Activated effector memory CD4-positive, alpha-beta T cell treated with Interleukin-2 at 50 U/mL for 16 hours (primary cell): ENCODE measurements around the gene ADGRB3.
"Not testable (repeated sequence)": the region's sequence is repeated elsewhere in the genome, so short reads cannot be mapped to it uniquely, and the experiment has no call there.

Experiments used
- DNase-seq: peaks from one replicate; pipeline ENCODE4 v3.0.0-alpha.2; 2020

ADGRB3 gene

DNA sequence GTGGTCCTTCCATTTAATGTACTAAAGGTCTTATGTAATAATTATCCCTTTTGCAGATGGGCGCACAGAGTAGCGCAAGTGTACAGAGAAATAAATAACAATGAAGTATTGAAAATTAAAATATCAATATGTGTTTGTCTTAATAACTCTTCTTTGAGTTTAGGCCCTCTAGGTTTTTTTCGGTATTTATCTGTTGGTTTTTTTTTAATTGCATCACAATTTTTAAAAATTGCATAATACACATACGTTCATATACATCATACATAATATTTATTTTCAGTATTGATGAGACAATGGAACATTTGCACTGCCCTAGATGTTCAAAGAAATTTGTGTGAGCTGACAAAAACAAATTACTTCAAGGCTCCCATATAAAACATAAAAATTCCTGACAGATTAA lies 15.1 kb downstream of the ADGRB3 start:
- DNase-seq, result no peak

DNA sequence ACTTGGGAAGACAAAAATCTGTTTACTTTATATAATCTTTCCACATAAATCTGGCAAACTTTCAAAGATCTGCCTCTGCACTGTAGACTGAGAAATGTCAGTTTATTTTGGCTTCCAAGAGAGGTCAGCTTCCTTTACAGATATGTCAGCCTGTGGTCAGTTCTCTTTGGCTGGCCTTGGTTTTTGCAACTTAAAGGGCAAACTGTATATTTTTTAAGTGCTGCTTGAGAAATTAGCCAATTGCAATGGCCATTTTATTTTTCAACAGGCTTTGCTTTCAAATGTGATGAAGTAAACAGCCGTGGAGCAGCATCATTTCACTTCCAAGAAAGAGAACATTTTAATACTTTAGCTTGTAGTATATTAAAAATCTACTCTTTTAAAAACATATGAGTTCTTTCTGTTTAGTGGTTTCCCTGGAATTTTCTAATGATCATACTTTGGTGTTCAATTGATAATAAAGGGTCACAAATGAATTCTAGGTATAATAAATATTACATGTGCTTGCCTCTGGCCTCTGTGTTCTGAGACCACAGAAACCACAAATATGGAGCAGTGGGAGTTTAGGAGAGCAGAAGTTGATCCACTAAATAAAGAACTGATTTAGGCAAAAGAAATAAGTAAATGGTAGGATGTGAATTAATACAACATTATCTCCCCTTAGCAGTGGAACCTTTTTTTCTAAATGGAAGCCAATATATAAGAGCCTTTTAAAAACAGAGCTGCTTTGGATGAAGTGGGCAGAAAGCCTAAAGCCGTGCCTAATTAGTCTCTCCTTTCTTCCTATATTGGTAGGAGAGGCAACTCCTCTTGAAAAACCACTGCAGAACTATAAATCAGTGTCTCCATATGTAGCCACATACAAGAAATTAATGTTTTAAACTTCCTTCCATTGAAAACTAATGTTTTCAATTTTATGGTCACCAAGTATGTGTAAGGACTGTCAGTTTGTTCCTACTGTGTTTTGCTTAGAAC lies 16.2 kb downstream of the ADGRB3 start:
- DNase-seq, result no peak

DNA sequence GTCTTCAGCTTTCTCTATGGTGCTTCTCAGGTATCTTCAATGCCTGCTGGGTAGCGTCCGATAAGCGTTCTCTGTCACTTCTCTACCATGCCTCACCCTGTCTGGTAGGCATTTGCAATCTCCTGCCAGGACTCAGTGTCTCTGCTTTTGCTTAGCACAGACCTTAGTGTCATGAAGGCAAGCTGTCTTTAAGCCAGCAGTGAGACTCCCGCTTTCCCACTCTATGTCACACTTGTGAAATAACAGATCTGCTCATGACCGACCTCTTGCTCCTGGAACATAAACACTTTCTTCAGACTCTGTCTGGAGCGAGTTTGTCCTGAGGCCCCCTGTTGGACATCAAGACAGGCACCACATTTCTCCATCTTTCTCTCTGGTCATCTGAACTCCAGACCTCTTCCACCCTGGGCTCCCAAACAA lies 17.0 kb downstream of the ADGRB3 start:
- DNase-seq, result no peak

DNA sequence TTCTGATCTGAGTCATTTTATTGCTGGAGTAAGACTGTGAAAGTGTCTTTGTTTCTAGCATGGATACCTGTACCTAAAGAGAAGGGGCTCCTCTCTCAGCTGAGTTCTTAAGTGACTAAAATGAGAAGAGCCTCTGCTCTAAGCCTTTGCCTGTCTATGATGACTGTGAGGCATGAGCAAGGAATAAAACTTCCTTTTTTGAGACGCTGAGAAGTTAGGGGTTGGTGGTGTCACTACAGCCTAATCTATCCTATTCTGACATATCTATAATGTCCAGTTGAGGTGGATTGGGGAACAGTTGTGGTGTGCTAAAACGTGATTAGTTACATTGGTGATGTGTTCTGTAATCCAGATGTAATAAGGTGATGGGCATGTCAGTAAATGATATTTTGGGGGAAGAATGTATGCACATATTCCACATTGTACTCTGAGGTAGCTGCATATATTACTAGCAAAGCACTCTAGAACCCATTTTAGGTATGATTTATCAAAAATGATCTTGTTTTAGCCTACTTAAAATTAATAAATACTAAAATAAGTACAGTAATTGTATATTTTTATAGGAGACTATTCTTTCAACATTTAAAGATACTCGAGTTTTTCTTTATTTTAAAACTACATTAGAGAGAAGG lies 18.1 kb downstream of the ADGRB3 start:
- no peak for DNase-seq

DNA sequence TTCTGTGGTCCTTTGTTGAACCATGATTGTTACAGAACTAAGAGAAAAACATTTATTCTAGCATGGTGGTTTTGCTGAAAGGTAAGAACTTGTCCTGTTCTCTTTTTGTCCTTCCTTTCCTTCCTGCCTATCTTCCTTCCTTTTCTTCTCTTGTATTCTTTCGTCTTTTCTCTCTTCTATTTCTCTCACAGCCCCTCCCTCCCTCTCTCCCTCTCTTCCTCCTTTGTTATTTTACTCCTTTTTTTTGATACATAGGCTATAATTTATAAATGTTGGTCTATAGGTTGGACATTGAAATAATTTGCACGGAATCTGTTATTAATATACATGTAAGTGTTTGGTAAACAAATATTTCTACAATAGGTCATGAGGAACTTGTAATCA lies 18.6 kb downstream of the ADGRB3 start:
- no peak for DNase-seq

DNA sequence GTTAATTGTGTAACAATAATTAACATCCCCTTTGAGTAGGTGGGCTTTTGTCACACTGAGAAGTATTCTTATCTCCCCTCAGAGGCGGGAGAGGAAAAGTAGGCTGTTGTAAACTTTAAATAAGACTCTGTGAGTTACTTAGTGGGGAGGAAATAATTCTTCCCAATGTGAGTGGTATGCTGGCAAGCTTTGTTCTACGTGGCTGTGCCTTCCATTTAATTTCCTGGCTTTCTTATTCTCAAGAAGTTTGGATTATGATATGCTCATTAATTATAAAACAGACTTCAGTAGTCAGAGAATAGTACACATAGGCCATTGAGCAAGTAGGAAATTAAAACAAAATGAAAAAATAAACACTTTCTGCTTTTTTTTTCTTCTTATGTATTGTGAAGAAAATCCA lies 19.1 kb downstream of the ADGRB3 start:
- no peak for DNase-seq

DNA sequence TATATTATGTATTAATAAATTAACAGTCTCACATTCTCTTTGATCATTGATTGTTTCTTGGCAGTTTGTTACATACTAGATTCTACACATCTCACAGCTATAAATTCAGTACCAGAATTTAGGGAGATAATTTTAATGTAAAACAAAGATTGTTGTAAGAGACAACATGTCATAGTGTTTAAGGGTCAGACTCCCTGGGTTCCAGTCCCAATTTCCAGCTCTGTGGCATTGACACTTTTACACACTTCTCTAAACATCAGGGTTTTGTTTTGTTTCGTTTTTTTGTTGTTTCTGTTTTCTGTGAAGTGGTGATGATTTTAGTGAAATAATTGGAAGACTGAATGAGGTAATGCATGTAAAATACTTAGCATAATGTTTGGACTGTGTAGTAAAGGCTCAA lies 19.9 kb downstream of the ADGRB3 start:
- no peak for DNase-seq

DNA sequence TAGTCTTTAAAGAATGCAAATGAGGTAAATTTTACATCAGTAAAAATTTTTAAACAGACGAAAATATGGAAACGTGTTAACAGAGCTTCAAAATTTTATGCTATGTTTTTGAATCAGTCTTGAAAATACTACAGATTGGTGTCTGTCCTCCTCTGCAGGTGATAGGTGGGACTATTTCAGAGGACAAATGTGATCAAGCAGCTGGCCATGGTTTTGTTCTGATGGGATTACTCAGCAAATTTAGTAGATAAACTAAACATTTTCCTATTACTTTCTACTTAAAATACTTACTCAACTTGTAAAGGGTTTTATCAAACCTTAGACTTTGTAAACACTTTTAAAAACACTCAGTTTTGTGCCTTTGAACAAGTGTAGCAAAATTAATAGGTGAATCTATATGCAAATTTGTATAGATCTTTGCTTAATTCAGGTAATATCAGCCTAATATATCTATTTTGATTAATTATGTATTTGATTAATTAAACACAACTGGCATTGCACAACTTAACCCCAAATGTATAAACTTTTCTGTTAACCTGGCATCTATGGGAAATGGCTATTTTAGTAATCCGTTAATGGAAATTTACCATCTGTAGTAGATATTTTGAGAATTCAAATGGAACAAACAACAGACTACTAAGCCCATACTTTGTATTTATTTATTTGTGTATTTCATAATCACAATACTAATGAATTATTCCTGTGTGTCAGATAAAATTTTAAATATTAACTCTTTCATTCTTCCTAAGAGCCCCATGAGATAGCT lies 22.5 kb downstream of the ADGRB3 start:
- no peak for DNase-seq

DNA sequence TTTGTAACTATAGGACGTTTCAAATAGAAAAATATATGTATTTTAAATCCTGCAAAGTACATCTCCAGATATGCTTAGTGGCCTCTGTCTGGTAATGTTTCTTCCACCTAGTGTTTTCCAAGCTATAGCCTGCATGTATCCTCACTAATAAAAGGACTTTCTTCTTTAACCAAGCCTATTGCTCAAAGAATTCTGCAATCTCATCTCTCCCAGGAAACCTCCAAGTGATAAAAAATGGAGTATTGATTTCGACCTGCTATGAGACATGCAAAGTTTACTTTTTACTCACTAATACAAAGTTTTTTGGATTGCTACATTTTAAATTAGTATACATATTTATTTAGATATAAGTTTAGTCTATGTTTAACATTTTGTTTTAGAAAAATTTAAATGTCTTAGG lies 23.3 kb downstream of the ADGRB3 start:
- DNase-seq, result no peak

DNA sequence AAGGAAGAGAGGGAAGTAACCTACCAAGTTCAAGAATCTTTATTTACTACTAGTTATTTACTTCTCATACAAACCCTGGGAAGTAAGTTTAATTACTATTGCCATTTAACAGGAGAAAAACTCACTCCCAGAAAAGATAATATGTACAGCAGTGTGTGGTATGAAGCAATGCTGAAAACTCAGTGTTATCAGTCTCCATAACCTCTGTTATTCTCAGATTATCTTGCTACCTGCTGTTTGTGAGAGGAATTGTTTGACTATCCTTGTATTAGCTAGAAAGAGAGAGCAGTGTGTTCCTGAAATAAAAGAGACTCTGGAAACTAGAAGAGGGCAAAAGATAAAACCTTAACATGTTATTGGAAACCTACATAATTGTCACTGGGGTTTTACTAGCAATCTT lies 38.2 kb downstream of the ADGRB3 start:
- DNase-seq, result no peak

DNA sequence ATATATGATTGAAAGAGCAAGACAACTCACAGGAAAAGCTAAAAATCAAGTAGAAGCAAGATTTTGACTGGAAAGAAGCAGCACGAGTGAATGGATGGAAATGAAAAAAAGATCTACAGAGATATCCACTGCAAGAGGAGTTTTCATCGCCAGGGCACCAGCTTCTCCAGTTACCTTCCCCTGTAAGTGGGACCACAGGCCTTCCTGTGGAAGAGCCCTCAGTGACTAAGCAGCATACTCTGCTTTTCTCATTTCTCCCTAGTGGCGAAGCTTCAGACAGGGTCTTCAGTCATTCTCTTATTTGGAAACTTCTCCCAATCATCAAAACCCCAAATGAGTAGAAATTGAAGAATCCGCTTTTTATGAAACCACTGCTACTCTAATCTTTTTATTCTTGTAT lies 40.5 kb downstream of the ADGRB3 start:
- DNase-seq, result no peak

DNA sequence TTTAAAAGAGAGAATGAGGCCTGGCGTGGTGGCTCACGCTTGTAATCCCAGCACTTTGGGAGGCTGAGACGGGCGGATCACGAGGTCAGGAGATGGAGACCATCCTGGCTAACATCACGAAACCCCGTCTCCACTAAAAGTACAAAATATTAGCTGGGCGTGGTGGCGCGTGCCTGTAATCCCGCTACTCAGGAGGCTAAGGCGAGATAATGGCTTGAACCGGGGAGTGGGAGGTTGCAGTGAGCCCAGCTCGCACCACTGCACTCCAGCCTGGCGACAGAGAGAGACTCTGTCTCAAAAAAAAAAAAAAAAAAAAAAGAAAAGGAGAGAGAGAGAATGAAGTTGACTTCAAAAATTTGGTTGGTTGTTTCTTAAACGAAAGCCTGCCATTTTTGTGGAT lies 41.0 kb downstream of the ADGRB3 start:
- DNase-seq, result not testable (repeated sequence)

DNA sequence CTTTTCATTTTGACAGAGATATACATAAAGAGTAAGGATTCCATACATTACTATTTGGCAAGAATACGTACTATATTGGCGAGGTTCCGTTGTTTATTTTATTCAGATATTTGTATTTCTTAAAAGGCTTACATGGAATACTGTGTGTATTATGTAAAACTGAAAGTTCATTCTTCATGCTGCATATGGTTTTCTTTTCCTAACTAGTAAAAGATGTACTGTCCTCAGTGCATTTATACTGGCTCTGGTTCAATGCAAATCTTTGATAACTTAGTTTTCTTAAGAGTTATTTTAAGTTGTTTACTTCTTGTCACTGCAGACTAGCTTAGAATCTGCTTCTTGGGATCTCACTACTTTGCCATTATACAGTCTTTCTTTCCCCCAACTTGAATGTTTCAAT lies 42.0 kb downstream of the ADGRB3 start:
- DNase-seq, result no peak

DNA sequence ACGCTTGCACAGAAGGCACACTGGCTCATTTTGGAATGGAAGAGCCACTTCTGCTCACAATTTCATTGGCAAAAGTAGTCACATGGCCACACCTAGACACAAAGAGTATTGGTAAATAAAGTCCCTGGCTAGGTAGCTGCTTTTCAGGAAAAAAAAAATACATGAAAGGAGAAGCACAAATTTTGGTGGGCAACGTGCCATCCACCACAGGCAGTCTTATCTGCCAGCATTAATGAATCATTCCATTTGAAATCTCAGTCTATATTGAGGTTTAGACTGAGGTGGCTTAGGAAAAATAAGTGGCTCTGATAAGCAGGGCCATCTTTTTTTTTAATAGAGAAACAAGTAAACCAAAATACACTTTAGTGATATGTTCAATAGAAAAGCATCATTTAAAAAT lies 44.3 kb downstream of the ADGRB3 start:
- no peak for DNase-seq

DNA sequence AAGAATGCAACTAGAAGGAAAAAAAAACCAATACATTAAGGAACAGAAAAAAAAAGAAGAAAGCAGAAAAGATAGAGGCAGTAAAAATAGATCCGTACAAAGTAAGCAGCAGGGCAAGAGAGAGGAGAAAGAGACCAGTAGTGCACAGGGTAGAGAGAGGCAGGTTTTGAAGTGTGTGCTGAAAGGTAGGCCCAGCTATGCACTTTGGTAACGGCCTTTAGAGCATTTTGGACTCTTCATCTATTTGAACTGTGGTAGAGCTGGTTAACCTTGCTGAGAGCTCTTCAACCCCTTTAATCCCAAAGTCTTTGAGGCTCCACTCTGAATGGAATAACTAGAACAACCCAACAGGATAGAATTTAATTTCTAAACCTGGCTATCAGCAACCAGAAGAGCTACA lies 45.2 kb downstream of the ADGRB3 start:
- DNase-seq, result no peak

DNA sequence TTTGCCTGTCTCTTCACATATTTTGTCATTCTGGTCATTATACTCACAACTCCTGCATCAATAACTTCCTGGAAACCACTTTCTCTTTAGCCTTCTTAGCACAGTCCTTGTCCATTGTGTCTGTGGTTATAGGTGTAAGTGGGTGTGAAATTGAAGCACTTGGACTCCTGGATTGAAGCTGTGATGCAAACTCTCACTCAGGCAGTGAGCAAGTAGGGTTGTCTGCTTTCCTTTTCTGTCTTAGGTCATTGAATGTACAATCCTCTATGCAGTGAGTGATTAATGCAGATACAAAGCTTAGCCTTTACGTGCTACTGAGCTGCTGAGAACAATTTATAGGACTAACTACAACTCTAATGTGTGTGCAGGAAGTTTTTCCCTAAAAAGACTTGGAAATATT lies 54.8 kb downstream of the ADGRB3 start:
- DNase-seq, result no peak

DNA sequence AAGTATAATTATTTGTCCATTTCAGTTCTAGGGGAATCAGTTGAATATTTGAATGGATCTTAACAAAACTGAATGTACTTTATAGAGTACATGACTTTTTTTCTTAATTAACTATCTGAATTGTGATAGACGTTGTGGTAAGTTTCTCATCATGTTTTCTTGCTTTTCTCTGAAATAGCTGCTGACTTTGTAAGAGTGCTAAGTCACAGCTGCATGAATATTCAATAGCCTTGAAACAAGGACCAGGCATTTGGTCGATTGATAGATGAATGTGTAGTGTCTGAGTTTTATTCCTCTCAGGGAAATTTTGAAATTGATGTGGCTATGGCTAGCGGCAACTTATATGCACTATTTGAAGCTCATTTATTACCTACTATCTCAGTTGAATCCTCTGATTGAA lies 56.0 kb downstream of the ADGRB3 start:
- no peak for DNase-seq

DNA sequence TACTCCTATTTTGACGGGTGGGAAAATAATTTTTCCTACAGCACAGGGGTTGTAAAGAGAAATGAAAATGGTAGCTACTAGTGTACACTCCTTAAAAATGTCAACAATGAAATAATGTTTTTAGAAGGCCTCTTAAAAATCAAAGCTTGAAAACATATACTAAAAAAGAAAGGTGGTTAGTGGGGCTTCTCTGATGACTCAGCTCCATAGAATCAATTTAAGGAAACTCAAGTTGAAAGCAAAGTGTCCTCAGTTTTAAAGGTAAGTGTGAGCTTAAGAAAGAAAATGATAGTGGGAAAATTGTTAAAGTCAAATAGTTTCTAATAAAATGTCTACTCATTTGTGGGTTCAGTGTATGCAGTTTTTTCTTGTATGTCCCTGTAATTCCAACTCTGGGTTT lies 58.2 kb downstream of the ADGRB3 start:
- no peak for DNase-seq

DNA sequence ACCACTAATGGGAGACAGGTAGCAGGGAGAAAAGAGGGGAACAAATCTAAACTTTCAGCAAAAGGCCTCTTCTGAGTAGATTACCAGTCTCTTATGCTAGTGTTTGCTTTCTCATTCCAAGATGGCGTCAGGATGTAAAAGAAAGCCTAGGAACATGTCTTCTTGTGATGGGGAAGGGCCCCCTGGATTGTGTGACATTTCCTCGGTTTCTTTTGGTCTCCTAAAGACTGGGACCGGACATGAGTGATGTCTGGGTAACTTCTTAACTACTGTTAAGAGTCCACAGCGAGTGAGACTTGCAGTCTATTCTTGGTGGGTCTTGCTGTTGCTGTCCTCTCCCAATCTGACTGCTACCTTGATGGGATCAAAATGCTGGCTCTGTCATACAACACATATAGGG lies 60.3 kb downstream of the ADGRB3 start:
- DNase-seq, result no peak

DNA sequence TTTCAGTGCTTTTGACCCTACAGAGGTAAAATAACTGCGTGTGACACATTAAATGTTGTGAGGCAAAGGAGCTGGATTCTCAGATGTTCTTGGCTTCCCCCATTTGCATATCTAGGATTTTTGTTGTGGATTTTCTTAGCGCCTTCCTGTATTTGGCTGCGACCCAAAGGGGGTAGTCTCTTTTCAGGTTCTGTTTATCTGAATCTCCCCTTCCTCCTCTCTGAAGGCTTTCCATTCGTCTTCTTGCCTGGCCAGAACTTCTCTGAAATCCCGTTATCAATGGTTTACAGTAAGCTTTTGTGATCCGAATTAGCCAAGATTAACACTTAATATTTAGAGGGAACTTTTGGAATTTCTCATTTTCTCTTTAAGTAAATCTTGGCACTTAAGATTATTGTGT lies 60.8 kb downstream of the ADGRB3 start:
- DNase-seq, result no peak

DNA sequence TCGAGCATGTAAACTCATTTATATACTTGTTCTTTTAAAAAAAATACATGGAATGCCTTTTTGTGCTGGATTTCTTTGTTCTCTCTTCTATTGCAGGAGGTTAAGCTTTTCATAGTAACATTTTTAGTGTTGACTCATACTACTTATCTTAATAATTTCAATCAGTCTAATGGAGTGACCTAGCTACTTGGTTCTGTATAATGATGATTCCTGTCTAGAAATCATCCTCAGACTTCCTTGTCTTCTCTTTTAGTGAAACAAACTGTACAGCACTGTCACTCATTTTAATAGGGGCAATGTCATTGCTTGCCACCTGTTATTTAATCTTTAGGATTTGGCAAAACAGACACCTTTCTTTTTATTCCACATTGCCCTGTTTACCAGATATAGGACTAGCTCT lies 62.3 kb downstream of the ADGRB3 start:
- DNase-seq, result no peak

DNA sequence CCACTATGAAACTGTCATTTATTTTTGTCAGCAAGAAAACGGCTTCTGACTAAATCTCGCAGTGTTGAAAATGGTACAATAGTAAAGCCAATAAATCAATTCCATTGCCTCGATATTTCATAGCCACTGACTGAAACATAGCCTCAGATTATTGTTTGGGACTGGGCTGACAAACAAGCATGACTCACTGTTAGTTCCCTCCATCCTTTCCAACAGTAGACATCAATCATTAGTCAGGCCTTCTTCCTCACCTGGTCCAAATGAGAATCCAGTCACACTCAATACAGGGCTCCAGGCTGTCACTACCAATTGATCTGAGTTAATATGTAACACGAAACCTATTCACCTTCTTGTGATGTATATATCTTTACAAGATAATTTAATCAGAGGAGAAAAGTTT lies 66.1 kb downstream of the ADGRB3 start:
- no peak for DNase-seq

DNA sequence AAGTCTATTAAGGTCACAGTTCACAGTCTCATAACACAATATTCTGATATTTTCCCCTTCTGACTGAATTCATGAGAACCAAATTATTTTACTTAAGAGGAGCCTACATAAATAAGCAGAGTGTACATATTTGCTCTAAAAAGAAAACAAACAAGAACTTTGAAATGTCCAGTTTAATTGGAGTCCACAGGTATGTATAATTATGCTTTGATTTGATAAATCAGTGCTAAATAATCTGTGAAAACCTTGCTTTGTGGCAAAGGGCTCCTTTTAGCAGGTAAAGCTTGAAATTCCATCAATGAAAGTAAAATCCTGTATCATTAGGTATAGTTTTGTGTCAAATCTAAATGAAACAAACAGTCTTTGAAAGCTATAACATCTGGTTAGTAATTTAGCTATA lies 69.4 kb downstream of the ADGRB3 start:
- no peak for DNase-seq

DNA sequence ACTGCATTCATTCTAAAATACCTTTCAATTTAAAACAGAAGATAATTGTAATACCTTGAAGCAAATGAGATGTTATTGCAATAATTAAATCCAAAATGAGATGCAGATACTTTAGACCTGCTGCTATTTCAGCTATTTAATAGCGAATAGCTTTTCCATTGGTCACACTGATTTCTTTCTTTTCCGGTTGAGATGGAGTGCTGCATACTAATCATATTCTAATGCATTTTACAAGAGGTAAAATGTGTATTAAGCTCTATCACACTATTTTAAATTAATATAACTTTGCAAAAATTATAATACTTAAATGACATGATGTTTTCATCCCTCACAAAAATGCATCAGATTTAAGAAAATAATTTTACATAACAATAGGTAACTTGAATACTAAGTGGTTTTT lies 74.0 kb downstream of the ADGRB3 start:
- DNase-seq, result no peak
